Measurements from ENCODE around the gene GABBR2.

- no peak for TF ChIP-seq EZH2 (IDR thresholded peaks at IDR 0.05; ENCODE audit: borderline replicate concordance, low read depth, low read length, poor library complexity, severe bottlenecking)
- no peak for TF ChIP-seq CTCF (conservative IDR thresholded peaks at IDR 0.05; ENCODE audit: low read depth, low read length)
These were observed 405.6 kb downstream of the GABBR2 start for GRCh38 chr9:98302938-98303632.

Measured in A673 (cell line).